KG1 (cell line): Measurements from ENCODE around the gene KRT23.

Source experiments
- DNase-seq: peaks from one replicate; lab custom pipeline; 2025; lab: John Stamatoyannopoulos, UW

KRT23 gene, protein sequence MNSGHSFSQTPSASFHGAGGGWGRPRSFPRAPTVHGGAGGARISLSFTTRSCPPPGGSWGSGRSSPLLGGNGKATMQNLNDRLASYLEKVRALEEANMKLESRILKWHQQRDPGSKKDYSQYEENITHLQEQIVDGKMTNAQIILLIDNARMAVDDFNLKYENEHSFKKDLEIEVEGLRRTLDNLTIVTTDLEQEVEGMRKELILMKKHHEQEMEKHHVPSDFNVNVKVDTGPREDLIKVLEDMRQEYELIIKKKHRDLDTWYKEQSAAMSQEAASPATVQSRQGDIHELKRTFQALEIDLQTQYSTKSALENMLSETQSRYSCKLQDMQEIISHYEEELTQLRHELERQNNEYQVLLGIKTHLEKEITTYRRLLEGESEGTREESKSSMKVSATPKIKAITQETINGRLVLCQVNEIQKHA

DNA sequence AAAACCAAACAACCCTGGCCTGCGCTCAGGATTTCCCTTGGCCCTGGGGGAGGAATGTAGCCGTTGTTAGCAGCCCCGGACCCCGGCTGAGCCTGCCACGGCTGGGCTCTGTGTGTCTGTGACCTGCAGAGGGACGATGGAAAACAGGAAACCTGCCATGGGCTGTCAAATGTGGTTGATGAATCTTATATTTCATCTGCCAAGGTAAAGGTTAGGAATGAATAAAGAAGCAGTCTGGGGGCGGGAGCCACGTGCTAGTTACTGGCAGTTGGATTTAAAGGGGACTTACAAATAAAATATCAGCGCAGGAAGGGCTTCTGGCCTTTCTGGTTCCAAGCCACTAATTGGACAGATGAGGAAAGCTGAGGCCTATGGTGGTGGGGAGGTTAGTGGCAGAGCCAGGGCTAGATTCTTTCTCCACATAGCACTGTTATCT lies at the start of gene KRT23:
Gene KRT23 (minus strand): TSS at position 263 of the 436 bp plus-strand sequence. CDS start 1,043 bp downstream, outside the sequence.
- no peak for DNase-seq

DNA sequence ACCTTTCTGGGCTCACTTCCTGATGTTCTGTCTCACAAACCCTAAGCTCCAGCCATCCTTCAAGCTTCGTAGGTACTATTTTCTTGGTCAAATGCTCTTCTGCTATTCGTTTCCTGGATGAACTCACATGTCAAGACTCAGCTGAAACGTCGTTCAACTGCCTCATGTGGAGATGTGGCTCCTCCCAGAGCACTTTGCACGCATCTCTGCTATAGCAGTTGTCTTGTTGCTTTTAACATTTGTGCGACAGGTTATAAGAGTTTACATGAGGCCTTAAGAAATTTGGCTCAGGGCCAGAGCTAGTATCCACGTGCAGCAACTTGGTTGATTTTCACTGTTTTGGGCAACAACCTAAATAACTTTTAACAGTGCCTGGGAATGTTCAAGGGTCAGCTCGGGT lies 49.5 kb upstream of the KRT23 start:
- no peak for DNase-seq

GRCh38 chr17:40984226-40984625 lies 46.8 kb upstream of the KRT23 start, which contains the start of gene KRT40:
Gene KRT40, minus strand, starts transcription at chr17:40984326. Its CDS starts 53 bp downstream, at chr17:40984273.
- DNase-seq = no peak

GRCh38 chr17:40981115-40981514 lies 43.7 kb upstream of the KRT23 start:
- no peak for DNase-seq

GRCh38 chr17:40980596-40980995 lies 43.1 kb upstream of the KRT23 start:
- DNase-seq = no peak

GRCh38 chr17:40980117-40980516 lies 42.7 kb upstream of the KRT23 start:
- DNase-seq = no peak

DNA sequence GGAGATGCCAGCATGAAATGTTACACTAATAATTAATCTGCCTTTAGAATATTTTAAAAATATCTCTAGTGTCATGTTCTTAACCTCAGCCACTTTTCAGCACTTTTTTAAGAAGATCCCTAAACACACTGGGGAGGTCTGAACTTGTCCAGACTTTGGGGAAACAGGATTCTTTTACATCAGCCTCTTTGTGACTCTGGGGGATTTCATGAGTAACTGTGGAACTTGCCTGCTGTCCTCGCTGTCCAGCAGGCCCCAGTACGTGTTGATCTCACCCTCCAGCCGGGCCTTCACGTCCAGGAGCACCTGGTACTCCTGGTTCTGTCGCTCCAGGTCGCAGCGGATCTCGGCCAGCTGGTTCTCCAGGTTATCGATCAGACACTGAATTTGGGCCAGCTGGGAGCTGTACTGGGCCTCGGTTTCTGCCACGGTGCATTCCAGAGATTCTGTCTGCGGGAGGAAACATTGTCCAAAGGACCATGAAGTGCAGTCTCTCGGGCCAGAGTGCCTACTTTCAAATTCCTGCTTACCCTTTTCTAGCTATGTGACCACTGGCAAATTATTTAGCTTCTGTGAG lies 41.2 kb upstream of the KRT23 start:
- no peak for DNase-seq

- DNase-seq = no peak
These were observed 38.1 kb upstream of the KRT23 start for GRCh38 chr17:40975516-40975915.

GRCh38 chr17:40974366-40974765 lies 36.9 kb upstream of the KRT23 start:
- DNase-seq = no peak

DNA sequence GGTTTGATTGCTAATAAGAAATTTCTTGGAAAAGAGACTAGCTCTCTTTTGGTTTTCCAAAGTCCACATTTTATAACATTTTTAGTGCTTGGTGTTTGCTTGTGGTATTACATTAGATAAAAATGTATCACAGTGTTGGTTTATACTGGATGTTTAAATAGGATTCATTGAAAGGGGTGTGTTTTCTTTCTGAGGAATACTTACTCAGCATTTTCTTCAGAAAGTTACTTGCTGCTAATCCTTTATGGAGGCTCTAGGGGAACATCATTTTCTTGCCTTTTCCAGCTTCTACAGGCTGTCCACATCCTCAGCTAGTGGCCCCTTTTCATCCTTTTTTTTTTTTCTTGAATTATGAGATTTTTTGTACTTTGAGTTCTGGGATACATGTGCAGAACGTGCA lies 30.1 kb upstream of the KRT23 start:
- no peak for DNase-seq

- no peak for DNase-seq
These were observed 29.4 kb upstream of the KRT23 start, which contains the start of gene KRT39 for GRCh38 chr17:40966848-40967247. Gene KRT39, minus strand, starts transcription at chr17:40966948. Its CDS starts 92 bp downstream, at chr17:40966856.

DNA sequence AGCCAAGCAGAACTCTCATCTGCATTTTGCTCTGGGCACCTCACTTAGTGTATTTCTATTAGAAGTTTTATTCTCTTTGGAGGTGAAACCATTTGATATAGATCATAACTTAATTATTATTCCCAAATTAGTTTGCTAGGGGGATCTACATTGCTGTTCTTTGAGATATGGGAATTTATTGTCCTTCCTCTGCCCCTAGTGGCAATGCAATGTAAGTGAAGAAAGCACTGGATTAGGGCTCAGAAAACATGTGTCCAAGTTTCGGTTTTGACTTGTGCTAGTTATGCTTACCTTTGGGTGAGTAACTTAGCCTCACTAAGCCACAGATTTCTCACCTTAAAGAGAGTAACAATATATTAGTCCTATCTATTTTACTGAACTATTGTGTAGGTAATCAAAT lies 26.4 kb upstream of the KRT23 start:
- no peak for DNase-seq

DNA sequence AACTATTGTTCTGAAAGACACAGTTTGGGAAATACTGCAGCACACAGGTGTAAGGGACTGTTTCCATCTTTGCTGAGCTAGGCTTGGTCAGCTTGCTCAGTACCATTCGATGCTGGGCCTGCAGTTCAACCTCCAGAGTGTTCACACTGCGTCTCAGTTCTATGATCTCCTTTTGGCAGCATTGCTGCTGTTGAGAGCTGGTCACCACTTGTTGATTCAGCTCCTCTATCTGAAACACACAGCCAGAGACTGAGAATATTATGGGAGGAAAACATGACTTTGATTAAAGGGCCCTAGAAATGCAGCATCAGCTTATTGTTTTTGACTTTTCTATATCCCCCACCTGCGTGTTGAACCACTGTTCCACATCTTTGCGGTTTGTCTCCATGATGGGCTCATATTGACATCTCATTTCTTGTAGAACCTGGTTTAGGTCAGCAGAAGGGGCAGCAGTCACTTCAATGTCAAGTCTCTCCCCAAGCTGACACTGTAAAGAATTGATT lies 24.7 kb upstream of the KRT23 start:
- no peak for DNase-seq

- no peak for DNase-seq
These were observed 24.1 kb upstream of the KRT23 start for GRCh38 chr17:40961591-40961990.

- DNase-seq = no peak
These were observed 22.7 kb upstream of the KRT23 start for GRCh38 chr17:40960144-40960543.

GRCh38 chr17:40958086-40958953 lies 20.9 kb upstream of the KRT23 start:
- DNase-seq = no peak

DNA sequence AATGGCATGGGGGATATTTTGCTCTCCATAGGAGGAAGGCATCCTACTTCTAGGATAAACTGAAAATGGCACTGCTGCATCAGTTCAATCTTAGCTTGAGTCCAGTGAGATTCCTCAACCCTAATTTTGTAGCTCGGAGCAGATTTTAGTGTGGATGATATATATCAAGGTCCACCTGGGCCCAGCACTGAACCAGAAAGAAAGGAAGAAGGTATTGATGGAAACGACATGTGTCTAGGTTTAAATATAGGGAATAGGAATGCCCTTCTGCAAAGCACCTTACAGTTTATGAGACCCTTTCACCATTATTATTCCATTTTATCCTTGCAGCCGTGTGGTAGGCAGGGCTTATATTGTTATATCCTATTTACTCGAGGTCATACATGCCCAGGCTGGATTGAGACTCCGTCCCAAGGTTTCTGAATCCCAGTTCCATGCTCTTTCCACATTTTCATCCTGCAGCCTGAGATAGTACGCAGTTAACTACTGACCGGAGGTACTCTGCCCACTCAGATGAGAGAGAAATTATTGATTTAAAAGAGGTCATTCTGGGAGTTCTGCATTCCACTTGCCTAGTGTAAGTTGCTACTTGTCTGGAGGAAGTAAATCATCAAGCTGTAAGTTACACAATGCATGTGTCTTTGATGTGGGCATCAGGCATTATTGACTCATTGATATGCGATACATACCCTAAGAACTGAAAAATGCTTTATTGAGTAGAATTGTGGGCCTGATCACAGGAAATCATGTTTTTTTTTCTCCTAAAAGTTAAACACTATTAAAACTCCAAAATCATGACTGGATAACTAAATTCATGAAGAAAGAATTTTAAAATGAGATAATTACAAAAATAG lies 19.2 kb upstream of the KRT23 start:
- no peak for DNase-seq

DNA sequence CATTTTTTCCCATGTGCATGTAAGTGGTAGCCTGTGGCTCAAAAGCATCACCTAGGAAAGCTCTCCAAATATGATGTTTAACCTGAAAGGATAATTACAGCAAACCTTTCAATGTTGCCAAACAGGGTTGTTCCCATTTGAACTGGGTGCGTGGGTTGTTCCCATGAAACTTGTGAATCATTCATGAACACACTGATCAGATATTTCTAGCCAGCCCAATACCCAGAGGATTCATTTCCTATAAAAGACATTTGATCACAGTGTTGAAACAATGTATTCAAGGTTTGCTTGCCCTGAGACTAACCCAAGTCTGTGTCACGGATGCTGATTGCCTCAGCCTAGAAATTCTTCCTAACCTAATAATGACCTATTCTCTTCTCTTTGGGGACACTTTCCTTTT lies 16.4 kb upstream of the KRT23 start:
- DNase-seq = no peak

DNA sequence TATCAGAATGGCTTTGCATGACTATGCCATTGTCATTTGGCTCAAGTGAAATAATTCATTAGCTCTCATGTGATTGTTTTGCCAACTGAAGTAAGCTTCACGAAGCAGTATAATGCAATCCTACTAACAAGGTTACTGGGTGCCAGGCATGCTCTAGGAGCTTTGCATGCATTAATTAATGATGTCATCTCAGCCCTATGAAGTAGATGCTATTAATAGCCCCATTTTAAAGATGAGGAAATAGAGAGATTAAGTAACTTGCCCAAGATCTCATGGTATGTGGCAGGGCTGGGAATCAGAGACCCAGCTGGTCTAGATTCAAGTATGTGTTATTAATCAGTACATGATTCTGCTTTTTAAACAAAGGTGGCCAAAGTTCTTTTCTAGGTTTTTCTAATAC lies 15.2 kb upstream of the KRT23 start:
- DNase-seq = no peak

- DNase-seq = no peak
These were observed 14.7 kb upstream of the KRT23 start for GRCh38 chr17:40952154-40952553.

- no peak for DNase-seq
These were observed 13.7 kb upstream of the KRT23 start for GRCh38 chr17:40951011-40951622.
